Measurements from ENCODE around the gene GSC2. TPM values are rescaled to one million over a fixed set of nuclear protein-coding genes. Genes with fewer than 3 reads are reported as not detected.
"Not testable (repeated sequence)": the region's sequence is repeated elsewhere in the genome, so short reads cannot be mapped to it uniquely, and the experiment has no call there.

Gene GSC2
- polyA plus RNA-seq, 3 donors = not detected

- DNase-seq (ENCODE audit: low read depth in 3 of 3, low spot score in 2 of 3) = no peak
Measured at GRCh38 chr22:19166421-19166820, 16.3 kb upstream of the GSC2 start.

- DNase-seq (ENCODE audit: low read depth in 3 of 3, low spot score in 2 of 3) = no peak
Measured at GRCh38 chr22:19164425-19164824, 14.3 kb upstream of the GSC2 start.

- not testable (repeated sequence) for DNase-seq (ENCODE audit: low read depth in 3 of 3, low spot score in 2 of 3)
Measured at GRCh38 chr22:19158649-19159048, 8.6 kb upstream of the GSC2 start.

GRCh38 chr22:19156109-19156508 lies 6.0 kb upstream of the GSC2 start:
- not testable (repeated sequence) for DNase-seq (ENCODE audit: low read depth in 3 of 3, low spot score in 2 of 3)

GRCh38 chr22:19152942-19153883 lies 3.1 kb upstream of the GSC2 start:
- no peak for DNase-seq (ENCODE audit: low read depth in 3 of 3, low spot score in 2 of 3)

GRCh38 chr22:19151329-19152191 lies 1.5 kb upstream of the GSC2 start:
- no peak for DNase-seq (ENCODE audit: low read depth in 3 of 3, low spot score in 2 of 3)

GRCh38 chr22:19150482-19151328 lies 613 bp upstream of the GSC2 start:
- no peak for DNase-seq (ENCODE audit: low read depth in 3 of 3, low spot score in 2 of 3)

- no peak for DNase-seq (ENCODE audit: low read depth in 3 of 3, low spot score in 2 of 3)
Measured at GRCh38 chr22:19149047-19149883, 827 bp downstream of the GSC2 start.

- no peak for DNase-seq (ENCODE audit: low read depth in 3 of 3, low spot score in 2 of 3)
Measured at GRCh38 chr22:19148417-19149046, 1.6 kb downstream of the GSC2 start.

- no peak for DNase-seq (ENCODE audit: low read depth in 3 of 3, low spot score in 2 of 3)
Measured at GRCh38 chr22:19147195-19147780, 2.8 kb downstream of the GSC2 start.

- DNase-seq (ENCODE audit: low read depth in 3 of 3, low spot score in 2 of 3) = no peak
Measured at GRCh38 chr22:19146215-19146968, 3.7 kb downstream of the GSC2 start.

GRCh38 chr22:19143967-19144400 lies 6.1 kb downstream of the GSC2 start:
- DNase-seq (ENCODE audit: low read depth in 3 of 3, low spot score in 2 of 3) = no peak

- DNase-seq (ENCODE audit: low read depth in 3 of 3, low spot score in 2 of 3) = no peak
Measured at GRCh38 chr22:19143212-19143611, 6.9 kb downstream of the GSC2 start.

- no peak for DNase-seq (ENCODE audit: low read depth in 3 of 3, low spot score in 2 of 3)
Measured at GRCh38 chr22:19142394-19142793, 7.7 kb downstream of the GSC2 start.

- DNase-seq (ENCODE audit: low read depth in 3 of 3, low spot score in 2 of 3) = no peak
Measured at GRCh38 chr22:19139974-19140373, 10.1 kb downstream of the GSC2 start.

- DNase-seq (ENCODE audit: low read depth in 3 of 3, low spot score in 2 of 3) = no peak
Measured at GRCh38 chr22:19139001-19139356, 11.1 kb downstream of the GSC2 start.

GRCh38 chr22:19138217-19139000 lies 11.7 kb downstream of the GSC2 start:
- no peak for DNase-seq (ENCODE audit: low read depth in 3 of 3, low spot score in 2 of 3)
